Measurements from ENCODE around the gene CDH26.

GRCh38 chr20:60016406-60016805, 58.2 kb downstream of the CDH26 start:
- TF ChIP-seq POLR2A (IDR thresholded peaks at IDR 0.05; ENCODE audit: low read depth, low read length) (no peak), POLR2AphosphoS5 (IDR thresholded peaks at IDR 0.05; ENCODE audit: low read depth, low read length) (no peak), TAF1 (IDR thresholded peaks at IDR 0.05; ENCODE audit: low read depth, low read length) (no peak), POU2F2 (IDR thresholded peaks at IDR 0.05; ENCODE audit: low read depth, low read length) (no peak), PAX5 (IDR thresholded peaks at IDR 0.05; ENCODE audit: insufficient read depth, low read length, severe bottlenecking) (no peak), SPI1 (IDR thresholded peaks at IDR 0.05; ENCODE audit: low read depth, low read length) (no peak)

Measured in GM12891 (cell line).